ENCODE measurements around the gene PINK1. TPM values are rescaled to one million over a fixed set of nuclear protein-coding genes. Genes with fewer than 3 reads are reported as not detected.

PINK1 gene
- total RNA-seq, 1 experiment from 2014 or later = 7.2 TPM

GRCh38 chr1:20590306-20590777 is 42.9 kb upstream of the PINK1 start:
- DNase-seq (ENCODE audit: low spot score) = no peak
- Histone ChIP-seq H3K36me3 (ENCODE audit: insufficient read depth, low read length, poor library complexity, severe bottlenecking) (no peaks in the 10 kb centered on the region), H3K9me3 (ENCODE audit: low read depth, low read length, poor library complexity, severe bottlenecking) (no peaks in the 10 kb centered on the region), H3K4me1 (ENCODE audit: insufficient read depth, low read length, poor library complexity, severe bottlenecking) (peaks cover 21% of the 10 kb centered on the region), H3K4me3 (ENCODE audit: low read depth, low read length, poor library complexity, severe bottlenecking) (no peak overlapping the region), H3K27me3 (replicated peaks; ENCODE audit: insufficient read depth, low read depth, low read length, poor library complexity) (no peaks in the 10 kb centered on the region), H3K27ac (ENCODE audit: low read depth, low read length, poor library complexity, severe bottlenecking) (no peak overlapping the region)
- POLR2A ChIA-PET (ENCODE audit: low non-redundant PET) = no interaction called here
- BruUV-seq (replicated peaks) = no TSS peak
- TF ChIP-seq CTCF (conservative IDR thresholded peaks at IDR 0.05; ENCODE audit: low read depth, low read length) (no peak), EZH2 (IDR thresholded peaks at IDR 0.05; ENCODE audit: borderline replicate concordance, low read depth, low read length, poor library complexity, severe bottlenecking) (no peak)
- intact Hi-C loops (cut with micrococcal nuclease; ENCODE audit: unreplicated experiment) = no loop called here
- CTCF ChIA-PET = no interaction called here

- no peak overlapping the region for H3K4me3 ChIP-seq (ENCODE audit: low read depth, low read length, poor library complexity, severe bottlenecking)
- BruUV-seq (replicated peaks) = no TSS peak
- intact Hi-C loops (cut with micrococcal nuclease; ENCODE audit: unreplicated experiment) = no loop called here
- no peak for TF ChIP-seq CTCF (conservative IDR thresholded peaks at IDR 0.05; ENCODE audit: low read depth, low read length)
- no peak for TF ChIP-seq EZH2 (IDR thresholded peaks at IDR 0.05; ENCODE audit: borderline replicate concordance, low read depth, low read length, poor library complexity, severe bottlenecking)
- ChIA-PET POLR2A (ENCODE audit: low non-redundant PET) (no interaction called here), CTCF (interaction anchor here (1.6 kb wide), 1 partner anchor 19 kb away, joined by 4 read pairs; no protein-coding TSS in a partner anchor)
- no peak for DNase-seq (ENCODE audit: low spot score)
- no peaks in the 10 kb centered on the region for H3K9me3 ChIP-seq (ENCODE audit: low read depth, low read length, poor library complexity, severe bottlenecking)
- no peak overlapping the region for H3K27ac ChIP-seq (ENCODE audit: low read depth, low read length, poor library complexity, severe bottlenecking)
- H3K27me3 ChIP-seq (replicated peaks; ENCODE audit: insufficient read depth, low read depth, low read length, poor library complexity) = no peaks in the 10 kb centered on the region
- H3K36me3 ChIP-seq (ENCODE audit: insufficient read depth, low read length, poor library complexity, severe bottlenecking) = no peaks in the 10 kb centered on the region
- H3K4me1 ChIP-seq (ENCODE audit: insufficient read depth, low read length, poor library complexity, severe bottlenecking) = peaks cover 21% of the 10 kb centered on the region
These were observed 39.5 kb upstream of the PINK1 start for GRCh38 chr1:20593756-20594155.

- Histone ChIP-seq H3K36me3 (ENCODE audit: insufficient read depth, low read length, poor library complexity, severe bottlenecking) (no peaks in the 10 kb centered on the region), H3K4me1 (ENCODE audit: insufficient read depth, low read length, poor library complexity, severe bottlenecking) (peaks cover 11% of the 10 kb centered on the region), H3K4me3 (ENCODE audit: low read depth, low read length, poor library complexity, severe bottlenecking) (no peak overlapping the region), H3K9me3 (ENCODE audit: low read depth, low read length, poor library complexity, severe bottlenecking) (no peaks in the 10 kb centered on the region), H3K27me3 (replicated peaks; ENCODE audit: insufficient read depth, low read depth, low read length, poor library complexity) (no peaks in the 10 kb centered on the region), H3K27ac (ENCODE audit: low read depth, low read length, poor library complexity, severe bottlenecking) (no peak overlapping the region)
- intact Hi-C loops (cut with micrococcal nuclease; ENCODE audit: unreplicated experiment) = no loop called here
- TF ChIP-seq EZH2 (IDR thresholded peaks at IDR 0.05; ENCODE audit: borderline replicate concordance, low read depth, low read length, poor library complexity, severe bottlenecking) (no peak), CTCF (conservative IDR thresholded peaks at IDR 0.05; ENCODE audit: low read depth, low read length) (no peak)
- DNase-seq (ENCODE audit: low spot score) = no peak
- ChIA-PET CTCF (no interaction called here), POLR2A (ENCODE audit: low non-redundant PET) (no interaction called here)
- BruUV-seq (replicated peaks) = no TSS peak
These were observed 38.5 kb upstream of the PINK1 start for GRCh38 chr1:20594746-20595145.
